Fibroblast of mammary gland (primary cell): ENCODE measurements around the gene EFR3B.
"Not testable (repeated sequence)": the region's sequence is repeated elsewhere in the genome, so short reads cannot be mapped to it uniquely, and the experiment has no call there.

Experiments
- DNase-seq: peaks from one replicate; pipeline ENCODE4 v3.0.0-alpha.2; 2010; ENCODE audit warnings: low read depth
- H3K4me3 ChIP-seq: 2 replicates; pipeline ENCODE4 v1.5.1; 2011; ENCODE audit warnings: low read depth, mild to moderate bottlenecking, low read length, moderate library complexity; ENCODE audit not compliant: control insufficient read depth
- TF ChIP-seq, protein P1 (sequence below): conservative IDR thresholded peaks from 2 replicates; pipeline ENCODE4 v1.5.1; 2011; ENCODE audit warnings: low read depth, low read length, inconsistent platforms; ENCODE audit not compliant: control insufficient read depth, insufficient read depth

EFR3B gene

DNA sequence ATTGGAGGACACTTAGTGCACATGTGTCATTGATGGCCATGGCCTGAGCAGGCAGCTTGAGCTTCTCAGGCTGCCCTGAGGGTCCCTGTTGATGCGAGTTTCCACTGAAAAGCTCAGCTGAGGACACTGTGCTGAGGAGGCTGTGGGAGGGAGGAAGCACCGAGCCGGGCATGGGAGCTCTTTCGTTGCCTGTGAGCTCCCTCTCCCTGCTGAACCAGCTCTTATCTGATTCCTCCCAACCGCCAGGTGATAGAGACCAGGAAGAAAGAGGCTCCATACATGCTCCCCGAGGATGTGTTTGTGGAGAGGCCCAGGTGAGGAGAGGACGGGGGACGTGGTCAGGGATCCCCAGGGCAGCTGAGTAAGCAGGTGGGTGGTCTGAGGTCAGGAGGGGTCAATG, 99.2 kb downstream of the EFR3B start:
- DNase-seq, result no peak
- TF ChIP-seq, protein P1, sequence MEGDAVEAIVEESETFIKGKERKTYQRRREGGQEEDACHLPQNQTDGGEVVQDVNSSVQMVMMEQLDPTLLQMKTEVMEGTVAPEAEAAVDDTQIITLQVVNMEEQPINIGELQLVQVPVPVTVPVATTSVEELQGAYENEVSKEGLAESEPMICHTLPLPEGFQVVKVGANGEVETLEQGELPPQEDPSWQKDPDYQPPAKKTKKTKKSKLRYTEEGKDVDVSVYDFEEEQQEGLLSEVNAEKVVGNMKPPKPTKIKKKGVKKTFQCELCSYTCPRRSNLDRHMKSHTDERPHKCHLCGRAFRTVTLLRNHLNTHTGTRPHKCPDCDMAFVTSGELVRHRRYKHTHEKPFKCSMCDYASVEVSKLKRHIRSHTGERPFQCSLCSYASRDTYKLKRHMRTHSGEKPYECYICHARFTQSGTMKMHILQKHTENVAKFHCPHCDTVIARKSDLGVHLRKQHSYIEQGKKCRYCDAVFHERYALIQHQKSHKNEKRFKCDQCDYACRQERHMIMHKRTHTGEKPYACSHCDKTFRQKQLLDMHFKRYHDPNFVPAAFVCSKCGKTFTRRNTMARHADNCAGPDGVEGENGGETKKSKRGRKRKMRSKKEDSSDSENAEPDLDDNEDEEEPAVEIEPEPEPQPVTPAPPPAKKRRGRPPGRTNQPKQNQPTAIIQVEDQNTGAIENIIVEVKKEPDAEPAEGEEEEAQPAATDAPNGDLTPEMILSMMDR, result no peak
- no peak overlapping the region for H3K4me3 ChIP-seq

DNA sequence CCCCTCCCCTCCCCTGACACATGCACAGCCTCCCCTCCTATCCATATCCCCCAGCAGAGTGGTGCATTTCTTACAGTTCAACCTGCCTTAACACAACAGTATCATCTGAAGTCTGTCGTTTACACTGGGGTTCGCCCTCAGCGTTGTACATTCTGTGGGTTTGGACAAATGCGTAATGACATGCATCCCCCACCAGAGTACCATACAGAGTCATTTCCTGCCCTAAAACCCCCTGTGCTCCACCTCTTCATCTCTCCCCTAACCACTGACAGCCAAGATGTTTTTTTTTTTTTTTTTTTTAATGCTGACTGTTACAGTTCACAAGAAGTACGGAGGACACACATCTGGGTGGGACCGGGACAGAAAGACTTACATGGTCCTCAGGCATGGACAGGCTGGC, 103.9 kb downstream of the EFR3B start:
- no peak for DNase-seq
- TF ChIP-seq, protein P1, result no peak
- no peak overlapping the region for H3K4me3 ChIP-seq

DNA sequence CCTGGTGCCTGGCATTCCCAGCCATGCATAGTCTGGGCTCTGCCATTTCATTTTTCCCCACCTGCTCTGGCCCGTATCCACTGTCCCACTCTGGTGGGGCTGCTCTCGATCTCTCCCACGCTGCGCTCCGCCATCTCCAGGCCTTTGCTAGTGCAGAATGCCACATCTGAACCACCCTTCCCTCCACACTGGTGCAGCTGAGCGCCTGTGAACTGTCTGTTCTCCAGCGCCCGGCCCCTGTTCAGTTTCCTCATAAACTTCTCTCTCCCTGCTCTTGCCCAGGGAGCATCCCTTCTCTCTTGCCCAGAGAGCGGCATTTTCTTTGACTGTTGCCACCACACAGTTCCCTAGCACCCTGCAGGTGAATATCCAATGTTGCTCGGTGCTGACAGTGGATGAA, 105.0 kb downstream of the EFR3B start:
- H3K4me3 ChIP-seq, result no peak overlapping the region
- TF ChIP-seq, protein P1, result no peak
- no peak for DNase-seq

DNA sequence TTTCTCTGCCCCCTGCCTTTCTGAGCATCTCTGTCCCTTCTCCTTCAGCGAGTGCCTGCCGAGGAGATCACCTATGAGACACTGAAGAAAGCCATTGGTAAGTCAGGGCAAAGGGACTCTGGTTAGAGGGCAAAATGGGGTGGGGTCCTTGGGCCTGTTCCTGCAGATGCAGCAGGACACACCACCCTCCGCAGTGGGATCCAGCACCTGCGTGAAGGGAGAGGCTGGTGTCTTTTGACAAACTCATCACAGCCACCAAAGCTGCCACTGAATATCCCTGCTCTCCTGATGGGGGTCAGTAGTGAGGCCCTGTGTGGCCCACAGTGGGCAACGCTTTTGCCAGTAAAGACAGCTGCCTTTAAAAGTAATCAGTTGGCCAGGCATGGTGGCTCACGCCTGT, 107.8 kb downstream of the EFR3B start:
- H3K4me3 ChIP-seq, result no peak overlapping the region
- TF ChIP-seq, protein P1, result no peak
- no peak for DNase-seq

DNA sequence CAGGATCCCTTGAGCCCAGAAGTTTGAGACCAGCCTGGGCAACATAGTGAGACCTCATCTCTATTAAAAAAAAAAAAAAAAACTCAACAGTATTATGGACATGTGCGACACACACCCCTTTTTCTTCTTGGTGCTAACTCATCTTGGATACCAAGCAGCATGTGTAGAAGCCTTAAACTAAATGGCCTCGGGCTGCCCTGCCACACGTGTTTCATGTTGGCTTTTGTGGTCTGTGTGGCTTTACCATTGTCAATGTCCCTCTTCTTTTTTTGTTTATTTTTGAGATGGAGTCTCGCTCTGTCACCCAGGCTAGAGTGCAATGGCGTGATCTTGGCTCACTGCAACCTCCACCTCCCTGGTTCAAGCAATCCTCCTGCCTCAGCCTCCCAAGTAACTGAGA, 109.1 kb downstream of the EFR3B start:
- DNase-seq, H3K4me3 ChIP-seq: not testable (repeated sequence)

DNA sequence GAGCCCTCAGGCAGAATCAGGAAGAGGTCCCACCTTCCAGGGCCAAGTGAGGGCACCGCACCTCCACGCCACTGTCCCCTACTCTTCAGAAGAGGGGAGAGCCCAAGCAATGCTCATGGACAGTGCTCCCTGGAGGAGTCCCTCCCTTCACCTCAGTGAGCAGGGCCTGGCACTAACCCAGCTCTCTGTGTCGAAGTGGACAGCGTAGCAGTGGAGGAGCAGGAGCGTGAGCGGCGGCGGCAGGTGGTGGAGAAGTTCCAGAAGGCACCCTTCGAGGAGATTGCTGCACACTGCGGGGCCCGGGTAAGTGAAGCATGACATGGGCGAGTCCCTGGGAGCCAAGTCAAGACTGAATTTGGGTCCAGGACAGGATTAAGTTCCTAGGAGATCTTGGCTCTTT, 109.8 kb downstream of the EFR3B start:
- H3K4me3 ChIP-seq, result no peak overlapping the region
- TF ChIP-seq, protein P1, result no peak
- DNase-seq, result no peak

DNA sequence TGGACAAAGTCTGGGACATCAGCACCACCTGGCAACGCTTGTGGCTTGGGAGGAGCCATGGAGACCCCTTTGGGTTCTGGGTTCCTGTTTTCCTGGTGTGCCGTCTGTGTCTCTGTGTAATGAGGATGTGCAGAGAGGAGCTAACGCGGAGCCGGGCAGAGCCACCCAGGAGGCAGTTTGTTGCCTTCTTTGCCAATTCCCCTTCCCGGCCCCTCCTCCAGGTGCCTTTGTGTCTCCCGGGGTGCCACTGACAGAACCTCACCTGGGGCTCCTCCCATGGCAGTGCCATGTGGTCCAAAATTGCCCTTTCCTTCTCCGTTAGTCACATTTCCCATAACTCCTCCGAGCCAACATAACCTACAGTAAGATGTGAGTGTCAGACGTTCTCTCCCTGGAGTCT, 113.5 kb downstream of the EFR3B start:
- H3K4me3 ChIP-seq, result no peak overlapping the region
- DNase-seq, result no peak
- TF ChIP-seq, protein P1, result no peak
